ENCODE data around the gene VWA1.

Gene VWA1

GRCh38 chr1:1489231-1489630 lies 53.7 kb downstream of the VWA1 start:
- no peak for DNase-seq

DNA sequence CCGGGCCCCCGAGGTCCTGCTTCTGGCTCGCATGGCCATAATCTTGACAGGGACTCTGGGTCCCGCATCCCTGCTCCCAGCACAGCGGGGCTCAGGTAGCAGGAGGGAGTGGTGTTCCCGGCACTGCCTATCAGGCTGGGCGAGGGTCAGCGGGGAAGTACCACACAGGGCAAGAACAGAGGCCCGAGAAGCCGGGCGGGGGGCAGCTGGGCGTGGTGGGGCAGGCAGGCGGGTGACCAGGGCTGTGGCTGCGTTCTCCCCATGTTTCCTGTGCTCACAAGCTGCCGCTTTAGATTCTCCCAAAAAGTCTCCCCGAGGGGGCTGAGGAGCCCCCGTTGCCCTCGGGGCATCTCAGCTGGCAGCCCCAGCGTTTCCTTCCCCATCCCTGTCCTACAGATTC lies 54.4 kb downstream of the VWA1 start:
- no peak for DNase-seq

DNA sequence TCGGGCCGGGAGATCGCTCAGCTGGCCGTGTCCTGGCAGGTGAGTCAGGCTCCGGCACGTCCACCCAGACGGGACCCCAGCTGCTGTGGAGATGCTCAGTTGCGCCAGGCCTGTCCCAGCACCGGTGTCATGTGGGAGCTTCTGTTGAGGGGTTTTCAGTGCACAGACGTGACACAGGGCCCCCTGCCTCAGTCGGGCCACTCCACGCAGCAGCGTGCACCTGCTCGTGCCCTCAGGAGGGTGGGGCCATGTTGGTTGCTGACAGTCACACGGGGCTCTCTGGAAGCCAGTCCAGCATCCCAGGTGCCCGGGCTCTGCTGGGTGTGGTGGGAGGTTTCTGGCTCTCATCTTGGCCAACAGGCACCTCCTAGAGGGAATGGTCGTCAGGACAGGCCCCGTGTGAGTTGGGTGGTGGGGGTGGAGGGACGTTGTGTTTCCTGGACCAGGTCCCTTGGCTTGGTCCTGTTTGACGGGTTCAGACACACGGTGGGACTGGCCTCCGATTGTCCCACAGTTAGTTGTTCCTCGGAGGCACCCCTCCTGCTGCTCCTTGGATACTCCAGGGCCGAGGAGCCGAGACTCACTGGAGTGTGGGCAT lies 55.2 kb downstream of the VWA1 start:
- no peak for DNase-seq

DNA sequence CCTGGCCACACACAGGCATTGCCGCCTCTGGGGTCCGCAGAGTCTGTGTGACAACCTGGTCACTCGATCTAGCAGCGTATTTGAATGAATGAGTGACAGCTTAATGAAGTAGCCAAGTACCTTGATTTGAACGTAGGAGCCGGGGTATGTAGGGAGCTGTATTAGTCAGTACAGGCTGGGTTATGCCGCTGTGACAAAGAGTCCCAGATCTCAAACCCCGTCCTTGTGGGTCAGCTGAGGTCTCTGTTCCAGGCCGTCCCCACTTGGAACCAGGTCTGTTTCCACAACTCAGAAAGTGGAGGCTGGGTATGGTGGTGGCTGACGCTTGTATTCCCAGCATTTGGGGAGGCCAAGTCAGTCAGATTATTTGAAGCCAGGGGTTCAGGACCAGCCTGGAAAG lies 56.1 kb downstream of the VWA1 start:
- DNase-seq = no peak
